ACC112 (cell line): ENCODE results near the gene TICAM2.

Experiments
- H2AFZ ChIP-seq: fragments of 200-600 bp; sonication (generic); one replicate; pipeline ENCODE4 v1.6.0; 2017; ENCODE audit warnings: antibody characterized with exemption, low read length; ENCODE audit not compliant: unreplicated experiment
- H3K27ac ChIP-seq: fragments of 200-600 bp; sonication (generic); 2 replicates; pipeline ENCODE4 v1.5.1; 2014; ENCODE audit warnings: low read depth, mild to moderate bottlenecking, antibody characterized with exemption, low read length, moderate library complexity
- H3K27me3 ChIP-seq: fragments of 200-600 bp; sonication (generic); 2 replicates; pipeline ENCODE4 v1.6.1; 2014; ENCODE audit warnings: mild to moderate bottlenecking, antibody characterized with exemption, low read length, moderate library complexity, mixed read lengths; ENCODE audit not compliant: insufficient read depth
- H3K36me3 ChIP-seq: fragments of 200-600 bp; sonication (generic); 2 replicates; pipeline ENCODE4 v1.6.1; 2016; ENCODE audit warnings: mild to moderate bottlenecking, antibody characterized with exemption, low read length, moderate library complexity, mixed read lengths; ENCODE audit not compliant: insufficient read depth
- H3K4me1 ChIP-seq: fragments of 200-600 bp; sonication (generic); one replicate; pipeline ENCODE4 v1.6.1; 2016; ENCODE audit warnings: low read length, mixed read lengths; ENCODE audit not compliant: insufficient read depth, unreplicated experiment, control insufficient read depth
- H3K4me3 ChIP-seq: fragments of 200-600 bp; sonication (generic); 2 replicates; pipeline ENCODE4 v1.5.1; 2014; ENCODE audit warnings: mild to moderate bottlenecking, low read depth, low read length
- H3K79me2 ChIP-seq: fragments of 200-600 bp; sonication (generic); one replicate; pipeline ENCODE4 v1.6.0; 2016; ENCODE audit warnings: low read length; ENCODE audit not compliant: control insufficient read depth, unreplicated experiment, insufficient read depth

TICAM2 gene

DNA sequence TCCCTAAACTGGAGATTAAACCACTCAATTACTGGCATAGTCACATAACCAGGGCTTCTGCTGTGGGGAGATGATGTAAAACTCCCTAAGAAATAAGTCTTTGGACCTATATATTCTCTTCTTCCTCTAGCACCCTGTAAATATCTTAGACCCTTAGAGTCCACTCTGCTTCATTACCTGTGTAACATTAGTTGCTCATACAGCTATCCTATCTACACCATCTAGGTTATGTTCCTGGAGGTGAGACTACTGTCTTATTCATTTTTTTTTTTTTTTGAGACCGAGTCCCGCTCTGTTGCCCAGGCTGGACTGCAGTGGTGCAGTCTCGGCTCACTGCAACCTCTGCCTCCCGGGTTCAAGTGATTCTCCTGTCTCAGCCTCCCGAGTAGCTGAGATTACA, 9.6 kb upstream of the TICAM2 start:
- peaks cover 19% of the 10 kb centered on the region for H3K79me2 ChIP-seq
- peaks cover 29% of the 10 kb centered on the region for H3K36me3 ChIP-seq
- no peak overlapping the region for H3K4me3 ChIP-seq
- H2AFZ ChIP-seq = no peak overlapping the region
- no peak overlapping the region for H3K27ac ChIP-seq
- H3K4me1 ChIP-seq = no peaks in the 10 kb centered on the region
- no peaks in the 10 kb centered on the region for H3K27me3 ChIP-seq

- no peak overlapping the region for H2AFZ ChIP-seq
- H3K27ac ChIP-seq = no peak overlapping the region
- H3K4me1 ChIP-seq = no peaks in the 10 kb centered on the region
- H3K36me3 ChIP-seq = peaks cover 5% of the 10 kb centered on the region; the same call in 1 of the 2 replicates
- peaks cover 3% of the 10 kb centered on the region for H3K79me2 ChIP-seq
- no peaks in the 10 kb centered on the region for H3K27me3 ChIP-seq
- H3K4me3 ChIP-seq = no peak overlapping the region
Measured at GRCh38 chr5:115607935-115608334, 5.7 kb upstream of the TICAM2 start.

GRCh38 chr5:115605436-115605835, 3.2 kb upstream of the TICAM2 start:
- H3K27ac ChIP-seq = no peak overlapping the region
- peaks cover 5% of the 10 kb centered on the region; the same call in 1 of the 2 replicates for H3K36me3 ChIP-seq
- peaks cover 17% of the 10 kb centered on the region for H3K79me2 ChIP-seq
- no peaks in the 10 kb centered on the region for H3K27me3 ChIP-seq
- H3K4me1 ChIP-seq = peaks cover 4% of the 10 kb centered on the region
- no peak overlapping the region for H3K4me3 ChIP-seq
- no peak overlapping the region for H2AFZ ChIP-seq

GRCh38 chr5:115602591-115603125, 379 bp upstream of the TICAM2 start:
- Histone ChIP-seq H3K27ac (peak overlapping the region; percentile 67), H3K4me1 (peaks cover 18% of the 10 kb centered on the region), H3K4me3 (peak overlapping the region; percentile 97), H3K27me3 (no peaks in the 10 kb centered on the region), H2AFZ (peak overlapping the region; percentile 39), H3K36me3 (0 out of 2 replicates have a peak, but pooled peaks cover 5% of the 10 kb centered on the region), H3K79me2 (peaks cover 38% of the 10 kb centered on the region)

GRCh38 chr5:115600766-115601165, 1.5 kb downstream of the TICAM2 start:
- Histone ChIP-seq H3K4me1 (peaks cover 23% of the 10 kb centered on the region), H3K4me3 (peak overlapping the region; percentile 97), H3K27ac (peak overlapping the region; percentile 67; the same call in 1 of the 2 replicates), H3K27me3 (no peaks in the 10 kb centered on the region), H3K36me3 (0 out of 2 replicates have a peak, but pooled peaks cover 5% of the 10 kb centered on the region), H3K79me2 (peaks cover 53% of the 10 kb centered on the region), H2AFZ (no peak overlapping the region)

DNA sequence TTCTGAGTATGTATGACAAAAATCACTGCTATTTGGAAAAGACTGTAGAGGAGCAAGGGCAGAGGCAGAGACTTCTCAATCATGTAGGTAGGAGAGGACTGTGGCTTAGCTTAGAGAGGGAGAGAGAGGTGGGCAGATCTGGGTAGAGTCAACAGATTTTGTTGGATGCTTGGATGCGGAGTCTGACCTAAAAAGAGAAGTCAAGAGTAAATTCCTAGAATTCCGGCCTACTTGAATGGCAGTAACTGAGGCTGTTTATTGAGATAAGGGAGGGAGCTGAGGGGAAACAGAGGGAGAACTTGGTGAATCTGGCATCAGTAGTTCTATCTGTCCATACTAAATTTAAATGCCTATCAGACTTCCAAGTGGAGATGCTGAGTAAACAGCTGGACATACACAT, 2.4 kb downstream of the TICAM2 start:
- peaks cover 62% of the 10 kb centered on the region for H3K79me2 ChIP-seq

DNA sequence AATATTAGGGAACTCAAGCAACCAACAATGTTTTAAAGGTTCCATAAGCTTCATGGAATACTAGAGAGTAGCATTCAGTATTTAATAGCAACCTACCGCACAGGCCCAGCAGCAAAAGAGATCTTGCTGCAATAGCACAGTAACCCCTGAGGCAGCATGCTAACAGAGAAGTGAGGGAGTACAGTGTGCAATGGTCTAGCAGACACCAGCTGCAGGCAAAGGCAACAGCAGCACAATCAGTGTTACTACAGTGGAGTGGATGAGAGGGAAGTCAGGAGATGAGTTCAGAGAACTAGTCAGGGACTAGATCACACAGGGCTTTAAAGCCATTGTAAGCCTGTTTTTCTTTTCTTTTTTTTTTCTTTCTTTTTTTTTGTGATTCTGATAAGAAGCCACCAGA, 2.8 kb downstream of the TICAM2 start:
- H3K4me3 ChIP-seq = no peak overlapping the region; the same call in 1 of the 2 replicates
- 0 out of 2 replicates have a peak, but pooled peaks cover 5% of the 10 kb centered on the region for H3K36me3 ChIP-seq
- no peak overlapping the region for H2AFZ ChIP-seq
- peaks cover 66% of the 10 kb centered on the region for H3K79me2 ChIP-seq
- no peaks in the 10 kb centered on the region for H3K27me3 ChIP-seq
- peaks cover 30% of the 10 kb centered on the region for H3K4me1 ChIP-seq
- no peak overlapping the region for H3K27ac ChIP-seq

More for the DNA sequence above, 2.4 kb downstream of the TICAM2 start:
- Histone ChIP-seq H3K36me3 (0 out of 2 replicates have a peak, but pooled peaks cover 5% of the 10 kb centered on the region), H3K4me1 (peaks cover 26% of the 10 kb centered on the region), H2AFZ (no peak overlapping the region), H3K27ac (no peak overlapping the region), H3K27me3 (no peaks in the 10 kb centered on the region), H3K4me3 (peak overlapping the region; percentile 97)

GRCh38 chr5:115594128-115595047, 7.9 kb downstream of the TICAM2 start:
- Histone ChIP-seq H3K4me3 (no peak overlapping the region), H3K79me2 (peaks cover 76% of the 10 kb centered on the region), H3K4me1 (peaks cover 25% of the 10 kb centered on the region), H3K27me3 (no peaks in the 10 kb centered on the region), H3K27ac (no peak overlapping the region), H3K36me3 (peaks cover 4% of the 10 kb centered on the region; the same call in 1 of the 2 replicates), H2AFZ (no peak overlapping the region)

DNA sequence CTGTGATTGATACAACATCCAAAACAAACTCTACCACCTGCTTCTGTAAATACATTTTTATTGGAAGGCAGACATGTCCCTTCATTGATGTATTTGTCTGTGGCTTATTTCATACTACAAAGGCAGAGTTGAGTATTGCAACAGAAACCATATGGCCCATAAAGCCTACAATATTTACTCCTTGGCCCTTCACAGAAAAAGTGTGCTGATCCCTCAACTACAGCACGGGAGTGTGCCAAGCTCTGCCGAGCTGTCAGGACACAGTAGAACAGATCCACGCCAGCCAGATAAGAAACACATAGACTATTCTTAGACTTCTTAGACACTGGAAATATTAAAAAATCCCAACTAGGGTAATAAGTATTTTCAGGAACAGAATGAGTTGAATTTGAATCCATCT, 13.2 kb downstream of the TICAM2 start:
- no peak overlapping the region for H3K27ac ChIP-seq

DNA sequence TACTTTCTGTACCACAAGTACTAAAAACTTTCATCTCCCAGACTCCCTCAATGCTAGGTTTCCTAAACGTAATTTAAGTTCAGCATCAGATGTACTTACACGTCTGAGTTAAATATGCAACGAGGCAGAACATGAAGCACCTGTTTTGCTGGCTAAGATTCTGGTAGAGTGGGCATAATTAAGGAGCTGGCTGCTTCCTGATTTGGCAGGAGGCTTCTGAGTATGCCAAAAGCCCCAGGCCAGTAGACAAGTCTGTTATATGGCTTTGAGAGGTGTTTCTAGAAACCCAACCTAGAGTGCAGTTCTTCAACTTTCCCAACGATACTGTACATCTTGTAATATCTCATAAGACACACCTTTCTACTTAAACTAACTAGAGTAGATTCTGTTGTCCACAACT, 13.6 kb downstream of the TICAM2 start:
- no peaks in the 10 kb centered on the region for H3K27me3 ChIP-seq
- H3K4me1 ChIP-seq = peaks cover 15% of the 10 kb centered on the region
- H3K36me3 ChIP-seq = peaks cover 4% of the 10 kb centered on the region; the same call in 1 of the 2 replicates
- H3K27ac ChIP-seq = no peak overlapping the region
- no peak overlapping the region for H2AFZ ChIP-seq
- H3K79me2 ChIP-seq = peaks cover 47% of the 10 kb centered on the region
- H3K4me3 ChIP-seq = no peak overlapping the region

More for the DNA sequence above, 13.2 kb downstream of the TICAM2 start:
- Histone ChIP-seq H3K27me3 (no peaks in the 10 kb centered on the region), H3K4me1 (peaks cover 16% of the 10 kb centered on the region), H3K4me3 (no peak overlapping the region), H3K79me2 (peaks cover 50% of the 10 kb centered on the region), H2AFZ (no peak overlapping the region), H3K36me3 (peaks cover 4% of the 10 kb centered on the region; the same call in 1 of the 2 replicates)
